Ovary (tissue), 3 donors: Measurements from ENCODE around the gene TLE4.

Experiments
- CTCF ChIP-seq, 3 donors: fragments of 450-650 bp in 2 of 3; fragments of 200-600 bp in 1 of 3; IDR thresholded peaks; one replicate each; pipeline versions ENCODE4 v1.5.1 to v1.8.0; 2016 to 2022; ENCODE audit warnings: antibody characterized with exemption in 3 of 3, mild to moderate bottlenecking in 1 of 3
- EP300 ChIP-seq: sonication (generic); formaldehyde crosslinking; IDR thresholded peaks from one replicate; pipeline ENCODE4 v1.6.1; 2017; ENCODE audit warnings: antibody characterized with exemption
- donor health status: DM: no; HTN: no; CAD: no.

- TF ChIP-seq CTCF (IDR thresholded peaks at IDR 0.05) = no peak
- no peak for TF ChIP-seq EP300
Observed at GRCh38 chr9:79572032-79572607, 355 bp downstream of the TLE4 start.
